HK-2 (cell line): Measurements from ENCODE around the gene MNT.

Source experiments
- DNase-seq: peaks from one replicate; pipeline ENCODE4 v3.0.0-alpha.2; 2018; ENCODE audit not compliant: unreplicated experiment

The MNT gene

DNA sequence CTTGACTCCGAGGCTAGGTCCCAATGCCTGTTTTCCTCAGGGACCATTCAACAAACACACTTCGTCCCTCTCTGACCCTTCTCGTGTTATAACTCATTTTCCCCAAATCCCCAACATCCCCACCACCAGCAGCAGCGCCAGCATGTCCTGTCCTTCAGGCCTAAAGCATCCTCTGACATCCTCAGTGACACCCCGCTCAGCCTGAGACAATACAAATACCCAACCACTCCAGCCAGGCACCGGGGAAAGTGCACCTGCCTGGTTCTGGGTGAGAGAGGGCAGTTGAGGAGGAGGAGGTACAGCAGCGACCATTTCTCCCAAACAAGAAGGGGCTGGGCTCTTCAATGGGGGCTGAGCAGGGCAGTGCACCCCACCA is 4.7 kb downstream of the MNT start:
- DNase-seq: no peak

GRCh38 chr17:2395258-2396181 is 5.3 kb downstream of the MNT start:
- DNase-seq: peak; percentile 64

- no peak for DNase-seq
Observed at GRCh38 chr17:2394775-2395201, 6.1 kb downstream of the MNT start.

DNA sequence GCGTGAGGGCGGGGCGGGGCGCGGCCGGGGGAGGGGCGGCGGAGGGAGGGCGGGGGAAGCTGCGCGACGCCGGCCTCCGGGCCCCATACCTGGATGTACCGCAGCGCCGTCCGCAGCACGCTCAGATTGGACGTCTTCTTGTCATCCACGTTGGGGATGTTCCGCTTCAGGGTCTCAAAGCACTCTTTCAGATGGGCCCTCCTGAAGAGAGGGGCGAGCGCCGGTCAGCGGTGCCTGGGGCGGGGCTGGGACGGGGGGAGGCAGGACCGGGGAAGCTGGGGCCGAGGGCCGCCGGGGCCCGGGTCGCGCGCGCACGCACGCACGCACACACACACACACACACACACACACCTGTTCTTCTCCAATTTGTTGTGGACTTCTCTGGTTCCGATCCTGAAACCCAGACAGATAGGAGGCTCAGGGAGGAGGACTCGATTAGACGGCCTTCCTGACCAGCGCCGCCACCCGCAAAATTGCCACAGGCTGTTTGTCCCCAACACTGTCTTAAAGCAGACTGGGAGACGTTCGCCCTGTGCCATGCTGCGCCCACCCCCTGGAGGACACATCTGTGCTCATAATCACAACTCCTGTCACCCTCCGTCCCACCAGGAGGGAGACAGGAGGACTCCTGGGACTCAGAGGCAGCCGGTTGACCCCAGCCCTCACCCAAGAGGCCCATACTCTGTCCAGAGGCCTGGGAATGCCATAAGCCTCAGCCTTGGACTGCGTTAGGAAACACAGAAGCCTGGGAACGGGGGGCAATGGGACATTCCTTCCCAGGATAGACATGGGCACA is 6.7 kb downstream of the MNT start:
- DNase-seq: no peak

DNA sequence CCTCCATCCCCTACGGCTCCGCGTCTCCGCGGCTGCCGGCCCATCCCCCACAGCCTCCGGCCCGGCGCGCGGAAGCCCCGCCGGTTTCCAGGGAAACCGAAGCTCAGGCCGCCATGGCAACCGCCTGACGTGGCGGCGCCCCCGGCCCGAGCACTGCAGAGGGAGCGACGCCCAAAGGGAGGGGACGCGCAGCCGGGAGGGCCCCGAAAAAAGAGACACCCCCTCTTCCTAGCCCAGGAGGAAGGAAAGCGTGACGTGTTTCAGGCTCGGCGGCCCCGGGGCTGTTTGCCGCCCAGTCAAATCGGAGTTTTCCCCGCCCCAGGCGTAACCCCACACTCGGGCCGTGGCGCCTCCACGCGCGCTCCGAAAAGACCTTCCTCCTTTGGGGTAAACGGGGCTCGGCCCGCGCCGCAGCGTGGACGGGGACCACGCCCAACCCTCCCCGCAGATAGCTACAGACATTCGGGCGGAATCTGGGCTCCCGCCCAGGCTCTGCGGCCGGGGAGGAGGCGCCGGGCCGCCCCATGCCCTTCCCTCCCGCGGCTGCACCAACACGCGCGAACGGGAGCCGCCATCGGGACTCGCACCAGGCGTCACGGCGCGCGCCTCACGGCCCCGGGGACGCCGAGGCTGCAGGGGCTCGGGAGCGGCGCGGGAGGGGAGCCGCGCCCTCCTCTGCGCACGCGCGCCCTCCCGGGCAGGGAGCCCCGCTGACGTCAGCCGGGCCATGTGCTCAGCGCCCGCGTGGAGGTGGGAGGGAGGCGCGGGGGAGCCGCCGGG is 7.5 kb downstream of the MNT start:
- DNase-seq: peak; percentile 84

GRCh38 chr17:2392252-2393173 is 8.3 kb downstream of the MNT start:
- peak; percentile 97 for DNase-seq

DNA sequence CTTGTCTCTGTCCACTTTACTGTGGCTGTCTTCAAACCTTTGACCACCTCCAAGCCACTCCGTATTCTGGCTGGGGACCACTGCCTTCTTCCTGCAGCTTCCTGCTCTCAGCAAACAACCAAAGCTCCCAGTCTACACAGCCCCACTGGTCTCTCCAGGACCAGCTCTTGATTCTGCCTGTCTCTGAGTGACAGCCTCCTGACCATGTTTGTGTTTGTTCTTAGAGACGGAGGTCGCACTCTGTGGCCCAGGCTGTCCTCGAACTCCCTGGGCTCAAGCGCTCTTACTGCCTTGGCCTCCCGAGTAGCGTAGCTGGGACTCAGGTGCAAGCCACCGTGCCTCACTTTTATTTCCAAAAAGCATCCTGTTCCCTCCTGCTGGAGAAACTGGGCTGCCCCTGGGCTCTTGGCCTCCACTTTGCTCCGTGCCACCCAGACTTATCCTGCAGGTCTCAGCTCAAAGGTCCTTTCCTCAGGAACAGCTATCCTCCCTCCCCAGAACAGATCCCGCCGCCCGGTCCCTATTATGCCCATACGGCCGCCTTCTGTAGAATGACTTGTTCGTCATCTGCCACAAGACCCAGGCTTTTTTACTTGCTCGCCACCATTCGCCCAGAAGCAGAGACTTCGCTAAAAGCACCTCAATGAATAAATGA is 9.1 kb downstream of the MNT start:
- no peak for DNase-seq

- no peak for DNase-seq
Observed at GRCh38 chr17:2390199-2390836, 10.5 kb downstream of the MNT start.

DNA sequence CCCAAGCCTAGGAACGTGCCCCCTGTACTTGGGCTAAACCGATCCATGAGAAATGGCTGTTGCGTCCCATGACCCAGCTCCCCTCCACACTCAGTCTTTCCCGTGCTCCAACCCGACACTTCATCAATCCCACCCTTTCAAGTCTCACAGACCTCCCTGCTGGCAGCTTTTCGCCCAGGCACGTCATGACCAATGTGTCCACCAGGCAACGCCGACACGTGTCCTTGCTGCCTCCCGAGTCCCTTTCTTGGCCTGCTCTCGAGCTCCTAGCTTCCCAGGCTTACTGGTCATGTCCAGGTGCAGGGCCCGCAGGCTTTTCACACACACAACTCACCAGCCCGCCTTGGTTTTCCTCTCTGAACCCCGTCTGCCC is 12.2 kb downstream of the MNT start:
- no peak for DNase-seq

DNA sequence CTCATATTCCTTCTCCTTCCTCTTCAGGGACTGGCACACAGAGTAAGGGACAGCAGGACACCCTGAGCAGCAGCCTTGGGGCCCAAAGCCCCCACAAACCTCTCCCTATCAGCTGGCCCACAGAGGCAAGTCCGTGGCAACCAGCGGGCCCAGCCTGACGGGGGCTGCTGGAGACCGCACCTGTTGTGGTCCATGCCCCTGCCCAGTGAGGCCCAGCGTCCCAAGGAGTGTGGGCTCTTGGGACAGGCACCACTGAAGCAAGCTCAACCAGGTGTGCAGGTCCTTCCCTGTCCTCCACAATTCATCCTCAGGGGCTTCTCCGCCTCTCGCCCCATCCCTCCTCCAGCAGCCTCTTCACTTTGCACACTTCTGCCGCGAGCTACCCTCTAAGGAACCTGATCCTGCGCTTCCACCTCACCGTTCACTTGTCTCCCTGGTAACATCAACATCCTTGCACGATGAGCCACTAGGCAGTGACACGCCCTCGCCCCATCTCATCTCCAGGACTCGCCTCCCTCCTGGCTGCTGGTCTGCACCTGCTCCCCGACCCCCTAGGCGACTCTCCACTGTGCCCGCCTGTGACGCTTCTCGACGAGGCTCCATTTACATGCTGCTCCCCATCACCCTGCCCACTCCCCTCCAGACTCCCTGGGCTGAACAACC is 12.7 kb downstream of the MNT start:
- DNase-seq: no peak

GRCh38 chr17:2387086-2388019 is 13.5 kb downstream of the MNT start:
- DNase-seq: no peak

DNA sequence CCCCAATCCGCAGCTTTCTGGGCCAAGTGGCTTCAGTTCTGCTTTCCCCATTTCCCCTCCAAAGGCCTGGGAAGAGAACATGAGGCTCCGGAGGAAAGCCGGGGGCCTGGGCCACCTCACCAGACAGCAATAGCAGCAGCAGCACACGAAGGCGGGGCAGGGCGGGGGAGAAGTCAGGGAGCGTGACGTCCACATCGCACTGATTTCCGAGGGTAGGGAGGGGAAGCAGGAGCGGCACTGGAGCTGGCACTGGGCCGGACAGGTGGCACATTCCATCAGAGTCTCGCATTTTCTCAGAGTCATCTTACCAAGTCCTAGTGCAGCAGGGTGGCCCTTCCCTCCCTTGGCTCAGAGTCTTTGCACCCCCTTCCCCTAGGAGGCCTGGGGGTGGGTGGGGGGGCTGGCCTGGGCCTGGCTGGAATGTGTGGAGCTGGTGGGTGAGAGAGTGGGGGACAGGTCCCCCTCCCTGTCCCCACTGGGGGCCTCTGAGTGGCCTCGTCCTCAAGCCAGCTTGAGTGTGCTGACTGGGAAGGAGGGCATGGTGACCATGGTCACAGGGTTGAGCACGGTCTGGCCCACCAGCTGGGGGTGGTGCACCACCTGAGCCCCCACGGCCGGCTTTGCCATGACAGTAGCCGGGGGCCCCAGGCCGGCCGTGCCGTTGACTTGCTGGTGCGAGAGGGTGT is 14.3 kb downstream of the MNT start:
- DNase-seq: no peak

DNA sequence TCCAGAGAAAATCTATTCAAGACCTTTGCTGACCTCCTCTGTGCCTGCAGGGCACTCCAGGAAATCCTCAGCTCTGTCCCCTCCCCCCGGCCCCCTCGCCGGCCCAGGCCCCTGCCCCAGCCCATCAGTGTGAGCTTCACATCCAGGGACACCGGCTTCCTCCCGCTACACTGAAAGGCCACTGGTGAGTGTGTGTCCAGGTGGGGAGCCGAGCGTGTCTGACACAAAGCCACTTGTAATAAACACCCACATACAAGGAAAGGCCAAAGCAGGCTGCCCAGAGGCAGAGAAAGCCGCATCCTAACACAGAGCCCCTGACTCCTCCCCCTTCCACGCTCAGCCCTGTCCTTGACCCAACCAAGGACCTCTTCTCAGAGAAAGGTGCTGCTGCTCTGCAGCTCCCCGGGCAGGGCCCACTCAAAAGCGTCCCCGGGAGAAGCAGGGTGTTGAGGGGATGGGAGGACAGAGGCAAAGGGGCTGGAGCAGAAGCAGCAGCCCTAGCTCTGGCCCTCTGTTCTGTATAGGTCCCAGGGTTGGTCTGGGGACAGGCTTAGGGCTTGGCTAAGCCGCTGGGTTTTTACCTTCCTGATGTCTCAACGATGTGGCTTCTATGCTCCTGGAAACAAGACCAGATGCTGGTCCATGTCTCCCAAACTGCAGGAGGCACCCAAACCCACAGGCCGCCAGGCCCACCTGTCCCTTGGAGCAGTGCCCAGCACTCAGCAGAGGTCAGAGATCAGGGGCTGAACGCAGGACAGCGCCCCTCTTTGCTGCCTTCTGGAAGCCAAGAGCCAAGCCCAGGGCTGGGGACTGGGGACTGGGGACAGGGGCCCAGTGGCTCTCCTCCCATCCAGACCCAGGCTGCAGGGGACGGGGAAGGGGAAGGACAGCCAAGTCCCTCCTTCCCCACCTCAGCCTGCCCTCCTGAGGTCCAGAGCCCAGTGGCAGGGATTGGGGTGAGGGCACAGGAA is 15.3 kb downstream of the MNT start:
- DNase-seq: no peak

GRCh38 chr17:2384439-2385127 is 16.3 kb downstream of the MNT start:
- no peak for DNase-seq

DNA sequence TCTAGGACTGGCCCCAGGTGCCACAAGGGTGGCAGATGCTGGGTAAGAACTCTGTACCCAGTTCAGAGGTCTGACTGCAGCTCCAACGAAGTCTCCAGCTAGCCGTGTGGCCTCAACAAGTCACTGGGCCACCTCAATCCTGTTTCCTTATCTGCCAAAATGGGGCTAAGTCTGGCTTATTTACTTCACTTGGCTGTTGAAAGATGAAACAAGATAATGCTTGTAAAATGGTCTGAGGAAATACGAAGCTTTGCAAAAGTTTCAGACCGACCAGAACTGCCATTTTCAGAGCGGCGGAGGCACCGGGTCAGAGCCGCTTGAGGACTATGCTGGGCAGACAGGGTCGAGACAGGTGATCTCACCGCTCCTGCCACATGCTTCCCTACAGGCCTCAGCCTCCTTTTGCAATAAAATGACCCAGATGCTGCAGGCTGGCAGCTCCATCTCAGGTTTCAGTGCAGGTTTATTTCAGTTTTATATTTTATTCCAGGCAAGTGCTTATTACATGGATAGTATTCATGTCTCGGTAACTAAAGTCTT is 17.2 kb downstream of the MNT start:
- DNase-seq: no peak
